Astrocyte (in vitro differentiated cells and primary cell): Measurements from ENCODE around the gene PYCARD. TPM values are rescaled to one million over a fixed set of nuclear protein-coding genes. Genes with fewer than 3 reads are reported as not detected.
"Not testable (repeated sequence)": the region's sequence is repeated elsewhere in the genome, so short reads cannot be mapped to it uniquely, and the experiment has no call there.

Experiments
- DNase-seq: peaks from one replicate; pipeline ENCODE4 v3.0.0-alpha.2; 2010; ENCODE audit warnings: low read depth
- FAIRE-seq: peaks from 2 replicates; lab custom pipeline; 2011; peaks lifted over from hg19 to GRCh38; lab: Jason Lieb, UNC
- H2AFZ ChIP-seq: 2 replicates; pipeline ENCODE4 v1.6.0; 2012; ENCODE audit warnings: low read depth, low read length, inconsistent platforms
- H3K27ac ChIP-seq: 2 replicates; pipeline ENCODE4 v1.5.1; 2011; ENCODE audit warnings: low read depth, low read length, inconsistent platforms
- H3K27me3 ChIP-seq: 2 replicates; pipeline ENCODE4 v1.6.0; 2011; ENCODE audit warnings: low read length, inconsistent platforms; ENCODE audit not compliant: insufficient read depth
- H3K36me3 ChIP-seq: 2 replicates; pipeline ENCODE4 v1.5.1; 2011; ENCODE audit warnings: low read length, inconsistent platforms; ENCODE audit not compliant: insufficient read depth
- H3K4me1 ChIP-seq: 2 replicates; pipeline ENCODE4 v1.5.1; 2011; ENCODE audit warnings: low read length, inconsistent platforms; ENCODE audit not compliant: insufficient read depth
- H3K4me2 ChIP-seq: 2 replicates; pipeline ENCODE4 v1.6.0; 2012; ENCODE audit warnings: low read length, inconsistent platforms
- H3K4me3 ChIP-seq: 2 replicates; pipeline ENCODE4 v1.5.1; 2011; ENCODE audit warnings: low read depth, mild to moderate bottlenecking, low read length, inconsistent platforms; ENCODE audit not compliant: insufficient read depth
- H3K79me2 ChIP-seq: 2 replicates; pipeline ENCODE4 v1.6.0; 2012; ENCODE audit warnings: mild to moderate bottlenecking, low read length, inconsistent platforms; ENCODE audit not compliant: insufficient read depth
- H3K9ac ChIP-seq: 2 replicates; pipeline ENCODE4 v1.6.0; 2012; ENCODE audit warnings: mild to moderate bottlenecking, low read length, inconsistent platforms
- H3K9me3 ChIP-seq: 2 replicates; pipeline ENCODE4 v1.5.1; 2012; ENCODE audit warnings: low read depth, mild to moderate bottlenecking, low read length, inconsistent platforms; ENCODE audit not compliant: insufficient read depth
- H4K20me1 ChIP-seq: 2 replicates; pipeline ENCODE4 v1.6.0; 2012; ENCODE audit warnings: low read length, inconsistent platforms; ENCODE audit not compliant: insufficient read depth
- H3K27ac Mint-ChIP-seq: one replicate; pipeline ENCODE4 v1.8.0; 2021; ENCODE audit warnings: mild to moderate bottlenecking, mixed read lengths; ENCODE audit not compliant: unreplicated experiment
- H3K27me3 Mint-ChIP-seq: one replicate; pipeline ENCODE4 v1.8.0; 2021; ENCODE audit warnings: low read depth, mixed read lengths; ENCODE audit not compliant: unreplicated experiment
- H3K36me3 Mint-ChIP-seq: one replicate; pipeline ENCODE4 v1.8.0; 2021; ENCODE audit warnings: low read depth, mixed read lengths; ENCODE audit not compliant: unreplicated experiment
- H3K4me1 Mint-ChIP-seq: one replicate; pipeline ENCODE4 v1.8.0; 2021; ENCODE audit warnings: low read depth, mixed read lengths; ENCODE audit not compliant: unreplicated experiment
- H3K4me3 Mint-ChIP-seq: one replicate; pipeline ENCODE4 v1.8.0; 2021; ENCODE audit warnings: mild to moderate bottlenecking, moderate library complexity, mixed read lengths; ENCODE audit not compliant: unreplicated experiment
- H3K9me3 Mint-ChIP-seq: one replicate; pipeline ENCODE4 v1.8.0; 2021; ENCODE audit warnings: mild to moderate bottlenecking, mixed read lengths; ENCODE audit not compliant: unreplicated experiment
- CTCF ChIP-seq: IDR thresholded peaks from 2 replicates; pipeline ENCODE4 v1.5.1; 2011; ENCODE audit warnings: low read depth, mild to moderate bottlenecking, inconsistent platforms, low read length, moderate library complexity; ENCODE audit not compliant: insufficient read depth
- EZH2 ChIP-seq: IDR thresholded peaks from 2 replicates; pipeline ENCODE4 v1.6.1; 2012; ENCODE audit warnings: mild to moderate bottlenecking, low read length, inconsistent platforms; ENCODE audit not compliant: insufficient read depth
- total RNA-seq: library from RNA; stranded (reverse); gene quantifications from 2 replicates; pipeline ENCODE4 v1.2.1, GENCODE V29; 2021

The PYCARD gene
- total RNA-seq, 1 donor from 2014 or later = 7.3 TPM

- H3K4me1 Mint-ChIP-seq = peaks cover 3% of the 10 kb centered on the region
- Histone ChIP-seq H3K9ac (no peak overlapping the region), H3K4me3 (no peak overlapping the region), H3K36me3 (no peaks in the 10 kb centered on the region), H4K20me1 (no peaks in the 10 kb centered on the region), H3K9me3 (no peaks in the 10 kb centered on the region), H2AFZ (no peak overlapping the region), H3K4me1 (no peaks in the 10 kb centered on the region), H3K27me3 (peaks cover 2% of the 10 kb centered on the region), H3K4me2 (no peak overlapping the region), H3K79me2 (no peaks in the 10 kb centered on the region), H3K27ac (no peak overlapping the region)
- FAIRE-seq (no peak), DNase-seq (no peak)
- peaks cover 19% of the 10 kb centered on the region for H3K27me3 Mint-ChIP-seq
- H3K4me3 Mint-ChIP-seq = no peak overlapping the region
- no peak overlapping the region for H3K27ac Mint-ChIP-seq
- no peaks in the 10 kb centered on the region for H3K36me3 Mint-ChIP-seq
- H3K9me3 Mint-ChIP-seq = peaks cover 3% of the 10 kb centered on the region
- no peak for TF ChIP-seq CTCF
Observed at GRCh38 chr16:31250782-31251384, 48.3 kb upstream of the PYCARD start.

GRCh38 chr16:31248344-31248743 is 45.8 kb upstream of the PYCARD start:
- Histone ChIP-seq H3K9ac (no peak overlapping the region), H3K4me2 (no peak overlapping the region), H3K4me1 (no peaks in the 10 kb centered on the region), H3K27ac (no peak overlapping the region), H2AFZ (no peak overlapping the region), H3K4me3 (no peak overlapping the region), H3K9me3 (no peaks in the 10 kb centered on the region), H4K20me1 (no peaks in the 10 kb centered on the region), H3K27me3 (no peaks in the 10 kb centered on the region), H3K79me2 (no peaks in the 10 kb centered on the region), H3K36me3 (no peaks in the 10 kb centered on the region)
- DNase-seq = no peak
- Mint-ChIP-seq H3K36me3 (no peaks in the 10 kb centered on the region), H3K9me3 (peaks cover 5% of the 10 kb centered on the region), H3K4me1 (no peaks in the 10 kb centered on the region), H3K27me3 (peaks cover 22% of the 10 kb centered on the region), H3K27ac (no peak overlapping the region), H3K4me3 (no peak overlapping the region)
- TF ChIP-seq EZH2 = no peak
- no peak for TF ChIP-seq CTCF
- no peak for FAIRE-seq

- Histone ChIP-seq H3K27me3 (no peaks in the 10 kb centered on the region), H3K27ac (no peak overlapping the region), H3K79me2 (no peaks in the 10 kb centered on the region), H3K9me3 (no peaks in the 10 kb centered on the region), H3K9ac (no peak overlapping the region), H3K4me2 (no peak overlapping the region), H3K4me3 (no peak overlapping the region), H3K4me1 (no peaks in the 10 kb centered on the region), H2AFZ (no peak overlapping the region), H4K20me1 (no peaks in the 10 kb centered on the region), H3K36me3 (no peaks in the 10 kb centered on the region)
- H3K9me3 Mint-ChIP-seq = peaks cover 5% of the 10 kb centered on the region
- no peaks in the 10 kb centered on the region for H3K4me1 Mint-ChIP-seq
- H3K36me3 Mint-ChIP-seq = no peaks in the 10 kb centered on the region
- peaks cover 19% of the 10 kb centered on the region for H3K27me3 Mint-ChIP-seq
- DNase-seq = no peak
- FAIRE-seq = no peak
- no peak overlapping the region for H3K4me3 Mint-ChIP-seq
- no peak overlapping the region for H3K27ac Mint-ChIP-seq
- TF ChIP-seq CTCF (no peak), EZH2 (no peak)
Observed at GRCh38 chr16:31246296-31246695, 43.7 kb upstream of the PYCARD start.

GRCh38 chr16:31245598-31245997 is 43.0 kb upstream of the PYCARD start:
- H3K9me3 ChIP-seq, H3K9ac ChIP-seq, H3K4me1 Mint-ChIP-seq, H2AFZ ChIP-seq, FAIRE-seq, H3K36me3 ChIP-seq, H3K27ac Mint-ChIP-seq, H3K4me2 ChIP-seq, H3K36me3 Mint-ChIP-seq, H3K4me1 ChIP-seq, H3K27ac ChIP-seq, H3K4me3 ChIP-seq, DNase-seq, H3K79me2 ChIP-seq, H3K4me3 Mint-ChIP-seq, H4K20me1 ChIP-seq, H3K27me3 ChIP-seq, H3K9me3 Mint-ChIP-seq: not testable (repeated sequence)
- H3K27me3 Mint-ChIP-seq = peaks cover 18% of the 10 kb centered on the region
